GM12801 (cell line): ENCODE data around the gene CD8B.

Source experiments
- CTCF ChIP-seq: IDR thresholded peaks from one replicate; pipeline ENCODE4 v1.5.1; 2011; ENCODE audit warnings: control low read depth; ENCODE audit not compliant: insufficient read length; ENCODE audit errors: extremely low read depth

CD8B gene

GRCh38 chr2:86822668-86823345 lies 38.9 kb downstream of the CD8B start:
- no peak for TF ChIP-seq CTCF

- TF ChIP-seq CTCF, result no peak
Observed at GRCh38 chr2:86821842-86822241, 39.8 kb downstream of the CD8B start.

- no peak for TF ChIP-seq CTCF
Observed at GRCh38 chr2:86821306-86821705, 40.4 kb downstream of the CD8B start.

- no peak for TF ChIP-seq CTCF
Observed at GRCh38 chr2:86818957-86819356, 42.7 kb downstream of the CD8B start.

- TF ChIP-seq CTCF, result no peak
Observed at GRCh38 chr2:86818114-86818801, 43.4 kb downstream of the CD8B start.

- no peak for TF ChIP-seq CTCF
Observed at GRCh38 chr2:86815611-86816010, 46.1 kb downstream of the CD8B start.

GRCh38 chr2:86809481-86810121 lies 52.1 kb downstream of the CD8B start:
- no peak for TF ChIP-seq CTCF
